Lung (tissue), 12 donors: Measurements from ENCODE around the gene BTBD2. TPM values are rescaled to one million over a fixed set of nuclear protein-coding genes. Genes with fewer than 3 reads are reported as not detected.

Experiments
- ATAC-seq: fragments of 200-7000 bp; cut with Tn5 transposase; one replicate; pipeline ENCODE4 v1.9.1; 2020; ENCODE audit warnings: moderate number of reproducible peaks; ENCODE audit not compliant: insufficient read depth, low FRiP score
- DNase-seq, 3 donors: peaks; one replicate each; pipeline ENCODE4 v3.0.0-alpha.2; 2013 to 2017
- H3K27ac ChIP-seq, 2 donors: one replicate each; pipeline ENCODE4 v1.5.1; 2013; ENCODE audit warnings: mild to moderate bottlenecking in 2 of 2, moderate library complexity in 2 of 2, control low read depth in 1 of 2, inconsistent platforms in 1 of 2, low read depth in 1 of 2, low read length in 1 of 2
- H3K27me3 ChIP-seq, 3 donors: one replicate each; pipeline ENCODE4 v1.5.1; 2013; ENCODE audit warnings: low read length in 2 of 3; ENCODE audit not compliant: control insufficient read depth in 3 of 3, insufficient read depth in 3 of 3
- H3K36me3 ChIP-seq, 4 donors: one replicate each; pipeline ENCODE4 v1.5.1; 2013; ENCODE audit warnings: low read length in 4 of 4, mild to moderate bottlenecking in 1 of 4, moderate library complexity in 1 of 4; ENCODE audit not compliant: control insufficient read depth in 4 of 4, insufficient read depth in 4 of 4
- H3K4me1 ChIP-seq, 5 donors: one replicate each; pipeline ENCODE4 v1.5.1; 2013; ENCODE audit warnings: low read length in 5 of 5, mild to moderate bottlenecking in 2 of 5, moderate library complexity in 1 of 5; ENCODE audit not compliant: control insufficient read depth in 5 of 5, insufficient read depth in 5 of 5
- H3K4me3 ChIP-seq: one replicate; pipeline ENCODE4 v1.5.1; 2013; ENCODE audit warnings: mild to moderate bottlenecking, control low read depth, moderate library complexity
- H3K9ac ChIP-seq, 2 donors: one replicate each; pipeline ENCODE4 v1.5.1; 2013; ENCODE audit warnings: low read length in 2 of 2, control low read depth in 1 of 2; ENCODE audit not compliant: insufficient read depth in 1 of 2
- H3K9me3 ChIP-seq, 4 donors: one replicate each; pipeline ENCODE4 v1.5.1; 2013; ENCODE audit warnings: low read length in 3 of 4, mild to moderate bottlenecking in 1 of 4, moderate library complexity in 1 of 4; ENCODE audit not compliant: control insufficient read depth in 4 of 4, insufficient read depth in 3 of 4
- WGBS, 2 donors: extraction: QIAGEN DNeasy Blood & Tissue Kit; methylation state at CpG; one replicate each; pipeline ENCODE4 v1.1.7; 2013; 5-methylcytosine and 5-hydroxymethylcytosine counted together
- polyA plus RNA-seq, 2 donors: library from polyadenylated mRNA; stranded (reverse); fragments of 200-250 nt; gene quantifications; one replicate each; pipeline ENCODE4 v1.2.1, GENCODE V29; 2013
- total RNA-seq, 2 donors: library from RNA; depleted of rRNA in 1 of 2; stranded (reverse); fragments of >200 nt in 1 of 2; gene quantifications; one replicate each; pipeline ENCODE4 v1.2.1, GENCODE V29; 2014 to 2021
- TF ChIP-seq, protein P1 (sequence below): IDR thresholded peaks from 2 replicates; pipeline ENCODE4 v1.5.1; 2012; ENCODE audit warnings: mild to moderate bottlenecking; ENCODE audit errors: control extremely low read depth, extremely low read depth
- donor health status: control.
- donor health status: control.
- donor health status: Bipolar disorder and iron deficiency.
- donor health status: healthy.
- donor health status: DM: yes; HTN: yes; CAD: no.

The BTBD2 gene
- total and polyA plus RNA-seq, 4 donors = 35.5 to 62.3 (median 44.8) TPM

- Histone ChIP-seq H3K9me3 (no peaks in the 10 kb centered on the region), H3K27me3 (no peaks in the 10 kb centered on the region), H3K9ac (no peak overlapping the region), H3K36me3 (peaks cover 0 to 26% (median 3%) of the 10 kb centered on the region in 4 donors), H3K4me3 (no peak overlapping the region), H3K27ac (no peak overlapping the region), H3K4me1 (no peaks in the 10 kb centered on the region)
- no peak for DNase-seq
- ATAC-seq = no peak
- TF ChIP-seq, protein P1, sequence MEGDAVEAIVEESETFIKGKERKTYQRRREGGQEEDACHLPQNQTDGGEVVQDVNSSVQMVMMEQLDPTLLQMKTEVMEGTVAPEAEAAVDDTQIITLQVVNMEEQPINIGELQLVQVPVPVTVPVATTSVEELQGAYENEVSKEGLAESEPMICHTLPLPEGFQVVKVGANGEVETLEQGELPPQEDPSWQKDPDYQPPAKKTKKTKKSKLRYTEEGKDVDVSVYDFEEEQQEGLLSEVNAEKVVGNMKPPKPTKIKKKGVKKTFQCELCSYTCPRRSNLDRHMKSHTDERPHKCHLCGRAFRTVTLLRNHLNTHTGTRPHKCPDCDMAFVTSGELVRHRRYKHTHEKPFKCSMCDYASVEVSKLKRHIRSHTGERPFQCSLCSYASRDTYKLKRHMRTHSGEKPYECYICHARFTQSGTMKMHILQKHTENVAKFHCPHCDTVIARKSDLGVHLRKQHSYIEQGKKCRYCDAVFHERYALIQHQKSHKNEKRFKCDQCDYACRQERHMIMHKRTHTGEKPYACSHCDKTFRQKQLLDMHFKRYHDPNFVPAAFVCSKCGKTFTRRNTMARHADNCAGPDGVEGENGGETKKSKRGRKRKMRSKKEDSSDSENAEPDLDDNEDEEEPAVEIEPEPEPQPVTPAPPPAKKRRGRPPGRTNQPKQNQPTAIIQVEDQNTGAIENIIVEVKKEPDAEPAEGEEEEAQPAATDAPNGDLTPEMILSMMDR = no peak
- WGBS, 2 donors = 95 to 96% methylated on average over 4 of the region's 4 CpGs
These were observed 11.6 kb downstream of the BTBD2 start for GRCh38 chr19:2003874-2004273.

DNA sequence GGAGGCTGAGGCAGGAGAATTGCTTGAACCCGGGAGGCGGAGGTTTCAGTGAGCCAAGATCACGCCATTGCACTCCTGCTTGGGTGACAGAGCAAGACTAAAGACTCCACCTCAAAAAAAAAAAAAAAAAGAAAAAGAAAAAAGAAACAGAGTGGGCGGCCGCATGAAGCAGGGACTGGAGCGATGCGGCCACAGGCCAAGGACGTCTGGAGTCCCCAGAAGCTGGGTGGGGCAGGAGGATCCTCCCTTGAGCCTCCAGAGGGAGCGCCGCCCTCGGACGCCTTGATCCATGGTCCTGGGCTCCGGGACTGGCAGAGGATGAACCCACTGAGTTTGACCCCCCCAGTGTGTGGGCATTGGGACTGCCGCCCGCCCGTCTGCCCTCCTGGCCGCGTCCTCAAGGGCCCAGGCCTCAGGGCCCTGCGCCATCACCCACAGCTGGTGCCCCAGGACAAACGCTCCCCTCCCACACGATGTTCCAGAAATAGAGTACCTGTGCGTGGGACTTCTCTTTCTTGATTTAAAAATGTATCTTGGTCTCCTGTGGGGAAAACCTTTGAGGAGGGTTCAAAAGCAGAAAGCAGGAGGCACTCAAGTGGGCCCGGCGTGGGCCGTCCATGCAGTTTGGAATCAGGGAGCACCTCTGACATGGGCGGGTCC, 15.5 kb downstream of the BTBD2 start:
- Histone ChIP-seq H3K36me3 (peaks cover 0 to 37% (median 10%) of the 10 kb centered on the region in 4 donors), H3K4me1 (no peaks in the 10 kb centered on the region), H3K27me3 (no peaks in the 10 kb centered on the region), H3K27ac (no peak overlapping the region), H3K4me3 (no peak overlapping the region), H3K9ac (no peak overlapping the region), H3K9me3 (no peaks in the 10 kb centered on the region)
- DNase-seq (no peak), ATAC-seq (no peak)
- WGBS, 2 donors = 86 to 93% methylated on average over 26 of the region's 26 CpGs
- TF ChIP-seq, protein P1 = no peak

- peaks cover 0 to 36% (median 10%) of the 10 kb centered on the region in 4 donors for H3K36me3 ChIP-seq
- H3K4me3 ChIP-seq = no peak overlapping the region
- 93 to 94% methylated on average over 52 of the region's 52 CpGs for WGBS, 2 donors
- no peaks in the 10 kb centered on the region for H3K9me3 ChIP-seq
- DNase-seq = no peak
- no peaks in the 10 kb centered on the region for H3K27me3 ChIP-seq
- no peak overlapping the region for H3K9ac ChIP-seq
- H3K27ac ChIP-seq = no peak overlapping the region
- no peaks in the 10 kb centered on the region for H3K4me1 ChIP-seq
- ATAC-seq = no peak
- TF ChIP-seq, protein P1 = no peak
These were observed 16.5 kb downstream of the BTBD2 start for GRCh38 chr19:1998712-1999708.
